Measurements from ENCODE around the gene MYL6B. TPM values are rescaled to one million over a fixed set of nuclear protein-coding genes. Genes with fewer than 3 reads are reported as not detected.

MYL6B gene
- total RNA-seq, 2 donors from 2014 or later, result 18.6 to 19.1 TPM

DNA sequence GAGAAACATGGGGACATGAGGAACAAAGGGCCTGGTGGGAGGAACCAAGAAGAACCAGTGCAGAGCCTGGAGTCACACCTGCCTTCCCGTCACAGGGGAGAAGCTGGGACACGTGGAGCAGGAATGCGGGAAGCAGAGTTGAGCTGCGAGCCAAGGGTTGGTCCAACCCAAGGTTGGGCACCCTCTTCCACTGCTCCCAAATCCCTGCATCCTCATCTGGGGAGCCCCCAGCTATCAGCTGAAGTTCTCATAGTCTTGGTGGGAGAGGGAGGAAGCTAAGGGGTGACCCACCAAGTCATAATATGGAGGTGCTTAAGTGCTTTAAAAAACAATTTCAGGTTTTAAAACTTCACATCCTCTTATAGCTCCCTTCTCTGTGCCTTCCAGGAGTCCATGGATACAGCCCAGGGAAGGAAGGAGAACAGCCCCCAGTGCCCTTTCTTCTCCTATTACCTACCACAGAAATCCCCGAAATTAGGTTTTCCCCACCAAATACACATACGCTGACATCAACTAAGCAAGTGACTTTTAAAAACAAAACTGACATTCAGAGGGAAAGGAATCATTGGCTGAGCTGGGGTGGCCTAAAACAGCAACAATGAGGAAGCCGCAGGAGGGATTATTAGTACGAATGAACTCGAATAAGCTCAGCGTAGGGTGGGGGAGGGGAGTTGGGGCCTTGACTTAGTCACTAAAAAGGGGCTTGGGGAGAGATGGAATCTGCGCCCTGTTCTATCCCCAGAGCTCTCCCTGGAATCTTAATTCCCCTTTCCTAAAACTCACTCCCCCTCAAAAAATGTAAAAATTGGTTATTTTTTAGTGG is 10.3 kb downstream of the MYL6B start:
- intact Hi-C loops (cut with DNase I), result loop anchor here (5.0 kb wide), 1 partner anchor 35 kb away; the partner anchor contains the start of gene ESYT1
- no peak for DNase-seq
- no peak overlapping the region for H3K9ac ChIP-seq (ENCODE audit: low read depth in 2 of 2, low read length in 2 of 2)

DNA sequence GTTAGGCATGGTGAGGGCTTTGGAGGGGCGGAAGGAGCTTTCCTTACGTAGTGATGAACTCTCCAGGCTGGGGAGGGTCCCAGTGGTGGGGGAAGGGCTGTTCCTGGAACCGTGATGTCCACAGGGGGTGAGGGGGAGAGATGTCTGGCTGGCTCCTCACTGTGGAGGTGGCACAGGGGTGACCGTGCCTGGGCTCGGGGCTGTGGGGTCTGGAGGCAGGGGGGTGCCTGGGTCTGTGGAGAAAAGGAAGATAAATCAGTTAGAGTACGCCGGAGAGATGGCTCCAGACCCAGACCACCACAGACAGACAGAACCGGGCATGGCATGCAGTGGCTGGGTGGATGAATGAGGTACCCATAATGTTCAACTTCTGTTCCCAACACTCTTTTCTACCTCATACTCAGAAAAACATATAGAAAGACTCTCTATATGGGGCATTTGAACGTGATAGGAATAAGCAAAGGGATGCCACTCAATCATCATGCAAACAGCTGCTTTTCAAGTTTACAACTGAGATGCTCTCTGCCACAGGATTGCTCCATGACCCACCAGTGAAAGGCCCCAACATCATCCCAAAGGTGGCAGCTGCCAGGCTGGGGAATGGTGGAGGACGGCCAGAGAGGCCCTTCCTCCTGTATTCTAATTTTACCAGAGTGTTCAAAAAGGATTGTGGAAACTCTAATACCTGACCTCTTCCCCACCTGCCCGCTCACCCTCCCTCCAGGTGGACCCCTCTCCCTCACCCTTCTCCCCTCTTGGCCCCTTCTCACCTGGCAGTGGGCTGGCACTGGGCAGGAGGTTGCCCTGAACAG is 11.4 kb downstream of the MYL6B start:
- TF ChIP-seq, protein P1, sequence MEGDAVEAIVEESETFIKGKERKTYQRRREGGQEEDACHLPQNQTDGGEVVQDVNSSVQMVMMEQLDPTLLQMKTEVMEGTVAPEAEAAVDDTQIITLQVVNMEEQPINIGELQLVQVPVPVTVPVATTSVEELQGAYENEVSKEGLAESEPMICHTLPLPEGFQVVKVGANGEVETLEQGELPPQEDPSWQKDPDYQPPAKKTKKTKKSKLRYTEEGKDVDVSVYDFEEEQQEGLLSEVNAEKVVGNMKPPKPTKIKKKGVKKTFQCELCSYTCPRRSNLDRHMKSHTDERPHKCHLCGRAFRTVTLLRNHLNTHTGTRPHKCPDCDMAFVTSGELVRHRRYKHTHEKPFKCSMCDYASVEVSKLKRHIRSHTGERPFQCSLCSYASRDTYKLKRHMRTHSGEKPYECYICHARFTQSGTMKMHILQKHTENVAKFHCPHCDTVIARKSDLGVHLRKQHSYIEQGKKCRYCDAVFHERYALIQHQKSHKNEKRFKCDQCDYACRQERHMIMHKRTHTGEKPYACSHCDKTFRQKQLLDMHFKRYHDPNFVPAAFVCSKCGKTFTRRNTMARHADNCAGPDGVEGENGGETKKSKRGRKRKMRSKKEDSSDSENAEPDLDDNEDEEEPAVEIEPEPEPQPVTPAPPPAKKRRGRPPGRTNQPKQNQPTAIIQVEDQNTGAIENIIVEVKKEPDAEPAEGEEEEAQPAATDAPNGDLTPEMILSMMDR (IDR thresholded peaks at IDR 0.05), result no peak
- no peaks in the 10 kb centered on the region for H3K27me3 ChIP-seq
- no peak overlapping the region for H3K9ac ChIP-seq (ENCODE audit: low read depth in 2 of 2, low read length in 2 of 2)
- H3K36me3 ChIP-seq, result peaks cover 17% of the 10 kb centered on the region
- peaks cover 5% of the 10 kb centered on the region for H3K4me1 ChIP-seq
- no peak overlapping the region for H3K4me3 ChIP-seq
- no peak for DNase-seq
- no peak overlapping the region for H3K27ac ChIP-seq
- H3K9me3 ChIP-seq, result no peaks in the 10 kb centered on the region
- intact Hi-C loops (cut with DNase I), result loop anchor here (5.0 kb wide), 1 partner anchor 36 kb away; the partner anchor contains the start of gene ESYT1

More for the DNA sequence above, 10.3 kb downstream of the MYL6B start:
- TF ChIP-seq, protein P1 (IDR thresholded peaks at IDR 0.05), result no peak
- H3K9me3 ChIP-seq, result no peaks in the 10 kb centered on the region
- no peaks in the 10 kb centered on the region for H3K27me3 ChIP-seq
- H3K4me3 ChIP-seq, result no peak overlapping the region
- no peak overlapping the region for H3K27ac ChIP-seq
- peaks cover 17% of the 10 kb centered on the region for H3K36me3 ChIP-seq
- H3K4me1 ChIP-seq, result peaks cover 5% of the 10 kb centered on the region

DNA sequence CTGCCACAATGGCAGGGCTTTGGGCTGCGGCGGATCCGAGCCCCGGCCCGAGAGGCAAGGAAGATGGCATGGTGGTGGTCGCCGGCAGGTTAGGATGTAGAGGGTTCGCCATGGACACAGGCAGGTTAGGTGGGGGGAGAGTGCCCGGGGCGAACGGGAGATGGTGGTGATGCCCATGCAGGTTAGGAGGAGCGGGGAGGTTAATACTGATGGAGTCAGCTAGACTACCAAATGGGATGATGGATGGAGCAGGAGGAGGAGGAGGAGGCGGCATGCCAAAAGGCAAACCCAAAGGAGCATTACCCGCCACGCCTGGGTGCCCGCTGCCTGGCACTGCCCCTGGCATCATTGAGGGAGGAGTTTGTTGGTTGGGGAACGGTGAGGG is 11.9 kb downstream of the MYL6B start:
- Histone ChIP-seq H3K27ac (no peak overlapping the region), H3K36me3 (peaks cover 17% of the 10 kb centered on the region), H3K4me1 (peaks cover 5% of the 10 kb centered on the region), H3K4me3 (no peak overlapping the region), H3K9ac (ENCODE audit: low read depth in 2 of 2, low read length in 2 of 2) (no peak overlapping the region), H3K27me3 (no peaks in the 10 kb centered on the region), H3K9me3 (no peaks in the 10 kb centered on the region)
- intact Hi-C loops (cut with DNase I), result loop anchor here (5.0 kb wide), 1 partner anchor 37 kb away; the partner anchor contains the start of gene ESYT1
- no peak for DNase-seq
- TF ChIP-seq, protein P1 (IDR thresholded peaks at IDR 0.05), result no peak

DNA sequence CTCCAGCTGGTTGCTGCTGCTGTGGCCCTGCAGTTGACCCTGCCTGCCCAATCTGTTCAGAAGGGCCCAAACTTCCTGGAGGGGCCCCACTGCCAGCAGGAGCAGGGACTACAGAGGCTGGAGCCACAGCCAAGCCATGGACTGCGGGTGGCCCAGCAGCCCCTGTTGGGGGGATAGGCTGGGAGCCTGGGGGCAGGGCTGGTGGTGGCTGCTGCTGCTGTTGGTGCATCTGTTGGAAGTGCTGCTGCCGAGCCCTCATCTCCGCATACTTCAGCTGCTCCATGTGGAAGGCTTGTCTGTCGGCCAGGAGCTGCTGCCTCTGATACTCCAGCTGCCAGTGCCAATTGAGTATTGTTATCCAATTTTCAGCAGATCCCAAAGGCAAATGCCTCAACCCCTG is 13.0 kb downstream of the MYL6B start:
- TF ChIP-seq, protein P1 (IDR thresholded peaks at IDR 0.05), result no peak
- no peaks in the 10 kb centered on the region for H3K27me3 ChIP-seq
- no peak for DNase-seq
- H3K9me3 ChIP-seq, result no peaks in the 10 kb centered on the region
- H3K4me1 ChIP-seq, result peaks cover under 1% of the 10 kb centered on the region
- intact Hi-C loops (cut with DNase I), result no loop called here
- H3K9ac ChIP-seq (ENCODE audit: low read depth in 2 of 2, low read length in 2 of 2), result no peak overlapping the region
- H3K27ac ChIP-seq, result no peak overlapping the region
- no peak overlapping the region for H3K4me3 ChIP-seq
- peaks cover 17% of the 10 kb centered on the region for H3K36me3 ChIP-seq

DNA sequence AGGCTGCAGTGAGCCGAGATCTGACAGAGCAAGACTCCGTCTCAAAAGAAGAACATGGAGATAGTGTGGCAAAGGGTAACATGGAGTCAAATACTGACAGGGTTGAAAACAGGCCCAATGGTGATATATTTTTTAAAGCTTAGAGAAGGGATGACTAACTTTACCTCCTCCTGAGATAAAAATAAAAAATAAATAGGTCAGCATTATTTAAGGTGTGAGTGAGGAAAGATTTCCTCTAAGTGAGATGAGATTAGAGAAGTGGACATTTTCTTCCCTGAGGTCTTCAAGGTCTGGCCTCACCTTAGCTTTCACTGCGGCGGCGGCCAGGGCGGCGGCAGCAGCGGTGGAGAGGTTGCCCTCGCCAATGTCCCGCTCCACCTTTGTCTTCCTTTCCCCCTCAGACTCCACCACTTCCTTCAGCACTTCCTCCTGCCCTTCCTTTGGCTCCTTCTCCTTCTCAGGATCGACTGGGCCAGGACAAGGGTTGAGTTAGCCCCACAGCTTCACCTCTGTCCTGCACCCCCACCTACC is 16.9 kb downstream of the MYL6B start:
- DNase-seq, result no peak
- Histone ChIP-seq H3K27me3 (no peaks in the 10 kb centered on the region), H3K27ac (no peak overlapping the region), H3K36me3 (peaks cover 27% of the 10 kb centered on the region), H3K4me3 (no peak overlapping the region), H3K4me1 (no peaks in the 10 kb centered on the region), H3K9me3 (no peaks in the 10 kb centered on the region), H3K9ac (ENCODE audit: low read depth in 2 of 2, low read length in 2 of 2) (no peak overlapping the region)
- intact Hi-C loops (cut with DNase I), result no loop called here
- TF ChIP-seq, protein P1 (IDR thresholded peaks at IDR 0.05), result no peak
